ENCODE data around the gene ATP2B2. TPM values are rescaled to one million over a fixed set of nuclear protein-coding genes. Genes with fewer than 3 reads are reported as not detected.
A peak's percentile ranks its signal among the peaks of the same experiment; 100 is the strongest.

Gene ATP2B2
- total and polyA plus RNA-seq, 7 donors, result 0.08 to 6.5 (median 0.77) TPM

DNA sequence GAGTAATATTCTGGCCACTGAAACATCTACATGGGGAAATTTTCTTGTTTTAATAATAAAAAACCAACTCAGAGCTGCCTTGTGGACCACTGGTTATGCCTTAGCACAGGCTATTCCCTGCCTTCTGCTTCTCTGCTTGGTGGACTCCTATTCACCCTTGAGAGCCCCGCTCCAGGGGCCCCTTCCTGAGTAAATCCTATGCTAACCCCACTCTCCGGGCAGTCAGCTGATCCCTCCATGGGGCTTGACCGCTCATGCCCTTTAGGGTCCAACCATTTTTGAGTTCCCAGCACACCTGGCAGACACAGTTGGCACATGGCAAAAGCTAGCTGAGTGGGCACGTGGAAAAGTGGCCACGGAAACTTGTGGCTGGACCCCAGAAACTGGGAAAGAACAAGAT is 38.2 kb downstream of the ATP2B2 start:
- TF ChIP-seq CTCF (IDR thresholded peaks at IDR 0.05), result no peak
- Histone ChIP-seq H3K27ac (peak overlapping the region; percentile 86), H3K27me3 (ENCODE audit: insufficient read depth in 3 of 3, low read length in 2 of 3) (no peaks in the 10 kb centered on the region), H3K4me3 (no peak overlapping the region), H3K9me3 (no peaks in the 10 kb centered on the region), H3K4me1 (peaks cover 48% of the 10 kb centered on the region), H3K36me3 (ENCODE audit: insufficient read depth in 1 of 2, low read depth in 1 of 2) (no peaks in the 10 kb centered on the region)
- DNase-seq (no peak), ATAC-seq (no peak)
- intact Hi-C loops (cut with DNase I), result loop anchor here in 1 of 2 donors (5.0 kb wide), 2 partner anchors 35 to 85 kb away; no protein-coding TSS in a partner anchor
- 84 to 89% (median 84%) methylated on average over 5 of the region's 5 CpGs for WGBS, 3 donors

DNA sequence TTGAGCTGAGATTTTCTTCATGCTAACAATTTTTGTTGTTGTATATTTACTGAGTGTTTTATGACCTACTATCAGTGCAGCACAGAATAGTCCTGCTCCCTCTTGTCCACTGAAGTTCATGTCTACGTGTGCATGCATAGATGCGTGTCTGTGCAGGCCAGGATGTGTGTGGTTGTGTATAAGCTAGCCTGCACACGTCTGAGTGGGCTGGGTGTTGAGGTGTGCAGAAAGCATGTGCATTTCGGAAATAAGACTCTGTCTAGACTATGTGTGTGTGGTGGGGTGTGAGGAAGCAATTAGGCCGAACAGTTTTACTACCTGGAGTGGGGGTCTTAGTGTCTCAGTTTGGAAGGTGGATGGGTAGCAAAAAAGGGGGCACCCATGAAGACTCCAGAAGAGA is 39.2 kb downstream of the ATP2B2 start:
- 78 to 87% (median 84%) methylated on average over 5 of the region's 5 CpGs for WGBS, 3 donors
- H3K36me3 ChIP-seq (ENCODE audit: insufficient read depth in 1 of 2, low read depth in 1 of 2), result no peaks in the 10 kb centered on the region
- H3K27ac ChIP-seq, result no peak overlapping the region
- H3K4me1 ChIP-seq, result peaks cover 44% of the 10 kb centered on the region
- intact Hi-C loops (cut with DNase I), result loop anchor here in 1 of 2 donors (5.0 kb wide), 2 partner anchors 34 to 86 kb away; no protein-coding TSS in a partner anchor
- TF ChIP-seq CTCF (IDR thresholded peaks at IDR 0.05), result no peak
- no peak overlapping the region for H3K4me3 ChIP-seq
- no peak for ATAC-seq
- no peak for DNase-seq
- H3K27me3 ChIP-seq (ENCODE audit: insufficient read depth in 3 of 3, low read length in 2 of 3), result no peaks in the 10 kb centered on the region
- H3K9me3 ChIP-seq, result no peaks in the 10 kb centered on the region

DNA sequence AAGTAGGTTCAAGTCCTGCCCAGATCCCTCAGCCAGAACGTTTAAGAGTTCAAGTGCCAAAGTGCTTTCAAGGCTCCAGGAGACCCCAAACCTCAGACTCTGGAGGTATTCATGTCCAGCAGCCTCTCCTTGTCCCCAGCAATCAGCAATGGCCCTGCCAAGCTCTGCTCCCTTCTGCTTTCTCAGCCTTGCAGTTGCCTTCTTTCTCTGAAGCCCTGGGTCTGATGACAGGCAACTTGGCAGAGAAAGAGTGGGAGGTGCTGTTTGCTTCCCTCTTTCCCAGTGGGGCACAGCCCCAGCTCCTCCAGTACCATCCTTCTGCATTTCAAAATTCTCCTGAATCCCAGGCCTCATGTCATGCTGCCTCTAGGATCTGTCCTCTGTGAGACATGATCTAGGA is 40.2 kb downstream of the ATP2B2 start:
- 11 to 50% (median 18%) methylated on average over 1 of the region's 1 CpG for WGBS, 3 donors
- Histone ChIP-seq H3K4me1 (peaks cover 36% of the 10 kb centered on the region), H3K27me3 (ENCODE audit: insufficient read depth in 3 of 3, low read length in 2 of 3) (no peaks in the 10 kb centered on the region), H3K9me3 (no peaks in the 10 kb centered on the region), H3K27ac (peak overlapping the region; percentile 78), H3K4me3 (no peak overlapping the region), H3K36me3 (ENCODE audit: insufficient read depth in 1 of 2, low read depth in 1 of 2) (no peaks in the 10 kb centered on the region)
- no peak for TF ChIP-seq CTCF (IDR thresholded peaks at IDR 0.05)
- no peak for DNase-seq
- intact Hi-C loops (cut with DNase I), result loop anchor here in 1 of 2 donors (5.0 kb wide), 2 partner anchors 33 to 87 kb away; no protein-coding TSS in a partner anchor
- no peak for ATAC-seq

- H3K27ac ChIP-seq, result peak overlapping the region; percentile 78
- 34 to 53% (median 43%) methylated on average over 21 of the region's 21 CpGs for WGBS, 3 donors
- no peaks in the 10 kb centered on the region for H3K36me3 ChIP-seq (ENCODE audit: insufficient read depth in 1 of 2, low read depth in 1 of 2)
- ATAC-seq, result peak in 3 of 4 donors; percentile 61 to 80 (median 74)
- TF ChIP-seq CTCF (IDR thresholded peaks at IDR 0.05), result no peak
- H3K9me3 ChIP-seq, result no peaks in the 10 kb centered on the region
- no peaks in the 10 kb centered on the region for H3K27me3 ChIP-seq (ENCODE audit: insufficient read depth in 3 of 3, low read length in 2 of 3)
- intact Hi-C loops (cut with DNase I), result no loop called here
- peak in 1 of 2 donors; percentile 60 for DNase-seq
- peaks cover 30% of the 10 kb centered on the region for H3K4me1 ChIP-seq
- no peak overlapping the region for H3K4me3 ChIP-seq
Observed at GRCh38 chr3:10463533-10464434, 41.6 kb downstream of the ATP2B2 start.

Data from psoas muscle (tissue), 8 donors.